Posterior cingulate gyrus (tissue), 11 donors: ENCODE results near the gene ERMP1.
A peak's percentile ranks its signal among the peaks of the same experiment; 100 is the strongest.
"Not testable (repeated sequence)": the region's sequence is repeated elsewhere in the genome, so short reads cannot be mapped to it uniquely, and the experiment has no call there.

Experiments
- DNase-seq, 10 donors: peaks; one replicate each; pipeline versions ENCODE4 v3.0.0 to v3.0.0-alpha.2; 2020 to 2021; ENCODE audit warnings: mixed read lengths in 3 of 10
- intact Hi-C: fragments of 100-400 bp; cut with DNase I; formaldehyde crosslinking; loops from one replicate; pipeline ENCODE4 v1.15.1; 2023

Gene ERMP1, protein sequence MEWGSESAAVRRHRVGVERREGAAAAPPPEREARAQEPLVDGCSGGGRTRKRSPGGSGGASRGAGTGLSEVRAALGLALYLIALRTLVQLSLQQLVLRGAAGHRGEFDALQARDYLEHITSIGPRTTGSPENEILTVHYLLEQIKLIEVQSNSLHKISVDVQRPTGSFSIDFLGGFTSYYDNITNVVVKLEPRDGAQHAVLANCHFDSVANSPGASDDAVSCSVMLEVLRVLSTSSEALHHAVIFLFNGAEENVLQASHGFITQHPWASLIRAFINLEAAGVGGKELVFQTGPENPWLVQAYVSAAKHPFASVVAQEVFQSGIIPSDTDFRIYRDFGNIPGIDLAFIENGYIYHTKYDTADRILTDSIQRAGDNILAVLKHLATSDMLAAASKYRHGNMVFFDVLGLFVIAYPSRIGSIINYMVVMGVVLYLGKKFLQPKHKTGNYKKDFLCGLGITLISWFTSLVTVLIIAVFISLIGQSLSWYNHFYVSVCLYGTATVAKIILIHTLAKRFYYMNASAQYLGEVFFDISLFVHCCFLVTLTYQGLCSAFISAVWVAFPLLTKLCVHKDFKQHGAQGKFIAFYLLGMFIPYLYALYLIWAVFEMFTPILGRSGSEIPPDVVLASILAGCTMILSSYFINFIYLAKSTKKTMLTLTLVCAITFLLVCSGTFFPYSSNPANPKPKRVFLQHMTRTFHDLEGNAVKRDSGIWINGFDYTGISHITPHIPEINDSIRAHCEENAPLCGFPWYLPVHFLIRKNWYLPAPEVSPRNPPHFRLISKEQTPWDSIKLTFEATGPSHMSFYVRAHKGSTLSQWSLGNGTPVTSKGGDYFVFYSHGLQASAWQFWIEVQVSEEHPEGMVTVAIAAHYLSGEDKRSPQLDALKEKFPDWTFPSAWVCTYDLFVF

DNA sequence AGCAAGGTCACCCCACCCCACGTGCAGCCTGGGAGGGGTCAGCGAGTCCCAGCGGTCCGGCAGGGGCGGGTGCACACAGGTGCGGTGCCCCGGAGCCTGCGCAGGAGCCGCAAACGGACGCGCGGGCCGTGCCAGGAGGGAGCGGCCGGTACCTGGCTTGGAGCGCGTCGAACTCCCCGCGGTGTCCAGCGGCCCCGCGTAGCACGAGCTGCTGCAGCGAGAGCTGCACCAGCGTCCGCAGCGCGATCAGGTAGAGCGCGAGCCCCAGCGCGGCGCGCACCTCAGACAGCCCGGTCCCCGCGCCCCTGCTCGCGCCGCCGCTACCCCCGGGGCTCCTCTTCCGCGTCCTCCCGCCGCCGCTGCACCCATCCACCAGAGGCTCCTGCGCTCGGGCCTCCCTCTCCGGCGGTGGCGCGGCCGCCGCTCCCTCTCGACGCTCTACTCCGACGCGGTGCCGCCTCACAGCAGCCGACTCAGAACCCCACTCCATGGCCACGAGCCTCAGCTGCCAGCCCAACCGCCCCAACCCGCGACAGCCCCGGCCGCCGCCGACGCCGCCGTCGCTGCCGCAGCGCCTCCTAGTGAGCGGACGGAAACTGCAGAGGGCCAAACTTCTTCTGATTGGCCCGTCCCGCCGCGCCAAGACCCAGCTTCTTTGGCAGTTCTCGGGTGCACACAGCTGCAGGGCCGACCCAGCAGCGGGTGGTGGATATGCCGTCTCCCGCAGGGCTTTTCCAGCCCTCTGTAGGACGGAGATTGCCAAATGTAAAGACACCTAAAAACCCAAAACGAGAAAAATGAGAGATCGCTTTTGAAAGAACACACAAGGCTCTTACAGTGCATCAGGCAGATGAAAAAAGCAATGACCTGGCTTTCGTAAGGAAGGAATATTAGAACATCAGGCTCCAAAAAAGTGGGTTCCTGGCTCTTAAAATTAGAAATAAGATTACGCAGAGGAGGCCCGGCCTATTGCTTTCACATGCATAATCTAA lies at the start of gene ERMP1:
Gene ERMP1, minus strand, starts transcription at position 580 of the 992 bp plus-strand sequence. Its CDS starts 90 bp downstream, at position 490.
- DNase-seq, result peak; percentile 85 to 99 (median 92)
- intact Hi-C loops, result loop anchor here (5.0 to 10.0 kb wide), 2 partner anchors 36 to 182 kb away; partner anchors contain the start of gene RANBP6

DNA sequence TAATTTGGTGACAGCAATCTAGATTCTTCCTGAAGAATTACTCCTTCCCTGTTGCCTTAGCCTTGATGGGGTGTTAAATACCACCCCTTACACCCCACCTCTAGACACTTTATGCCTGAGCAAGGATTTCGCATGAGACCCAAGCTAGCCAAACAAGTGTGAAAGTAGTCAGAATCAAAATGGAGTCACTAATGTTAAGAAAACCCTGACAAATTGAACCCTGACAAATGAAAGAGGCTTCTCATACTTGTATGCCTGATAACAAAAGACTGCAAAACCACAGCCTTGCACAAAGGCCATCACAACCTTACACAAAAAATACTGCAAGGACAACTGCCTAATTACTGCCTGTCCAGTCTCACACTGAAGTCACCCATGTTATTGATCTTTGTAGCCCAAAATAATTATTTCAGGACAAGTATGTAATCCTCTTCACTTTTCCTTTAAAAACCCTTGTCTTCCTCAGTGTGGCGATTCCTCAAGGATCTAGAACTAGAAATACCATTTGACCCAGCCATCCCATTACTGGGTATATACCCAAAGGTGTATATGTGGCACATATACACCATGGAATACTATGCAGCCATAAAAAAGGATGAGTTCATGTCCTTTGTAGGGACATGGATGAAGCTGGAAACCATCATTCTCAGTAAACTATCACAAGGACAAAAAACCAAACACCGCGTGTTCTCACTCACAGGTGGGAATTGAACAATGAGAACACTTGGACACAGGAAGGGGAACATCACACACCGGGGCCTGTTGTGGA lies 49.5 kb upstream of the ERMP1 start:
- DNase-seq, intact Hi-C loops: not testable (repeated sequence)

DNA sequence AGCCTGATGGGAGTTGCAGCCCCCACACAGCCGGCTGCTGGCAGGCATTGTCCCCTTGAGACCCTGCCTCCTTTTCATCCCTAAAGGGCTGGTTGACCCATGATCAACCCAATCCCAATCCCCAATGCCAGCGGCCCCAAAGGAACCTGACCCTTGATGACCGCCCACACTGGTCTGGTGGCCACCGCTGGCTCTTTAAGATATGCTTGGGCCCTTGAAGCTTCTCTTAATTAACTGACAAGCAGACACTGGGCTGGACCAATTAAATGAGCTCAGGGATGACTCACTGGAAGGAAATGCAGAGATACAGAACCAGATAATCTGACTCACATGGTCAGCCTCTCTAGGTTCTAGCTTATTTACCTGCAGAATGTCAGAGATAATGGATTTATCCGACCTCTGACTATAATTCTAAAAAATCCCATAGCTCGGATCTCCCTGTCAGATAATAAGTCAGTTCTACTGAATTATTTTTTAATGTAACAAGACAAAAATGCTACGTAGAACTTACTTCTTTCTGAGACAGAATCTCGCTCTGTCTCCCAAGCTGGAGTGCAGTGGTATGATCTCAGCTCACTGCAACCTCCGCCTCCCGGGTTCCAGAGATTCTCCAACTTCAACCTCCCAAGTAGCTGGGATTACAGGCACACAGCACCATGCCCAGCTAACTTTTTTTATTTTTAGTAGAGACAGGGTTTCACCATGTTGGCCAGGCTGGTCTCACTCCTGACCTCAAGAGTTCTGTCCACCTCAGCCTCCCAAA lies 46.7 kb upstream of the ERMP1 start:
- intact Hi-C loops, result no loop called here
- no peak for DNase-seq

DNA sequence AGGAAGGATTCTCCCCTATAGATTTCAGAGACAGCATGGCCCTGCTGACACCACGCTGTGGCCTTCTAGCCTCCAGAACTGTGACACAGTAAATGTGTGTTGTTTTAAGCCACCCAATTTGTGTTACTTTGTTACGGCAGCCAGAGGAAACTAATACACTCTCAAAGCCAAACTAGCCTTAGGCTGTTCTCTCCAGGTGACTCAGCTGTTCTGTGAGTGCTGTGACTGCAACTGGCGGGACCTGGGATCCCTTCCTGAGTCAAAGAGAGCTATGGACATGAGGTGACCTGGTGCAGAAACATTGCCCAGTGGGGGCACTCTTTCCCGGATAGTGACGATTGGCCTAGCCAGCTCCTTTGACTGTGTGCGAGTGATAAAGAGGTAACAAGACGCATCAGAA lies 43.8 kb upstream of the ERMP1 start:
- intact Hi-C loops, result no loop called here

DNA sequence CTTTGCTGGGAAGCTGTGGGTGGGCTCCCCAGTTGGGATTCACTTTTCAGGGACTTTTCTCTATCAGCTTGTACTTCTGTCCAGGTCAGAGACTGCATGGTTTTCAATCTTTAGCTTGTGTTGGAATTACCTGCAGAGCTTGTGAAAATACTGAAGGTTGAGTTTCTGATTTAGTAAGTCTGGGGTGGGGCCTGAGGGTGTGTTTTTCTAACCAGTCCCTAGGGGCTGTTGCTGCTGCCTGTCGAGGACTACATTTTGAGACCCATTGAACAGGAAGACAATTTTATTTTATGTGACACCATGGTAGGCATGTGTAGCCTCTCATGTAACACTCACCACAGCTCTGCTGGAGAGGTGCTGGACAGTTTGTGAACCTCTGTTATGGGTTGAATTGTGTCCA lies 43.1 kb upstream of the ERMP1 start:
- intact Hi-C loops, result no loop called here
- no peak for DNase-seq

More for the DNA sequence above, 43.8 kb upstream of the ERMP1 start:
- no peak for DNase-seq

DNA sequence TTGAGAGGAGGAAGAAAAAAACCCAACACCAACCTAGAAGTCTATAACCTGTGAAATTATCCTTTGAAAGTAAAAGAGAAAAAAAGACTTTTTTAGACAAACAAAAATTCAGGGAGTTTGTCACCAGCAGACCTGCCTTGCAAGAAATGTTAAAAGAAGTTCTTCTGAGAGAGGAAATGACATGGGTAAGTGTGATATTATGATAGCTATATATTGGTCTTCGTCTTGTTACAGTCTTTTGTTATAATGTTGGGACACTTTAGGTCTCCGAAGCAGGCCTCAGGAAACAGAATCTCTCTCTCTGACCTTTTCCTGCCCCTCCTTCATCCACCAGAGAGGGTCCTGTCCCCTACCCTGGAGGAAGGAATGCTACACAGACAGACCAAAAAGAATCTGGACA lies 41.1 kb upstream of the ERMP1 start:
- intact Hi-C loops, result no loop called here
- no peak for DNase-seq

DNA sequence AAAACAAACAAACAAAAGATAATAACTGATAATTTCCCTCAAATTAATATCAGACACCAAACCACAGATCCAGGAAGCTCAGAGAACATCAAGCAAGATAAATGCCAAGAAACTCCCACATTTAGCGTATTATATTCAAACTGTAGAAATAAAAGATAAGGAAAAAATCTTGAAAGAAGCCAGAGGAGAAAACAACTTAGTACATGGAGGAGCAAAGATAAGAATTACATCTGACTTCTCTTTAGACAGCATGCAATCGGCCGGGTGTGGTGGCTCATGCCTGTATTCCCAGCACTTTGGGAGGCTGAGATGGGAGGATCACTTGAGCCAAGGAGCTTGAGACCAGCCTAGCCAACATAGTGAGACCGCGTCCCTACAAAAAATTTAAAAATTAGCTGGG lies 40.5 kb upstream of the ERMP1 start:
- intact Hi-C loops, result no loop called here
- no peak for DNase-seq

DNA sequence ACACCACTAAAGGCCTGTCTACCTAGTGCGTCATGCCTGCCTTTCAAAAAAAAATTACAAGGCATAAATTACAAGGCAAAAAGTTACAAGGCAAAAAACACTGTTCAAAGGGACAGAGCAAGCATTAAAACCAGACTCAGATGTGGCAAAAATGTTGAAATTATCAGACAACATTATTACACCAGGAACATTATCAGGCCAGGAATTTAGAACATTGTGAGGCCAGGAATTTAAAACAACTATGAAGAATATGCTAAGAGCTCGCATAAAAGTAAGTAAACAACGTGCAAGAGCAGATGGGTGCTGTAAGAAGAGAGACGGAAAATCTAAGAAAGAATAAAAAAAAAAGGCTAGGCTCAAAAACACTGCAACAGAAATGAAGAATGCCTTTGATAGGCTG lies 39.6 kb upstream of the ERMP1 start:
- DNase-seq, result no peak
- intact Hi-C loops, result no loop called here

DNA sequence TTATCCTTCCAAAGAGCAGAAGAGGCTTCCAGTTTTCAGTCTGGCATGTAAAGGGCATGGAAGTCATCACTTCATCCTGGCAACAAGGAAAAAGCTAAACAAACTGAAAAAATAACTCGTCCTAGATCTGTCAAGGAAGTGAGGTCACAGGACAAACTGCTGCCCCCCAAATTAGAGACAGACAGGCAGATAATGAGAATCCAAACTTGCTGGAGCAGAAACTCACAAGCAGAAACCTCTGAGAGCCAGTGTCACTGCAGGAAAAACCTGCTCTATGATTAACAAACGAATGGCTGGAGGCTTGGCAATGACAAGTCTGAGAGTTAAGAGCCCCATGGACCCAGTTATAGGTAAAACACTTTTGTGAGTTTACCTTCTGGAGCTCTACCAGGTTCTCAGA lies 38.9 kb upstream of the ERMP1 start:
- intact Hi-C loops, result no loop called here
- DNase-seq, result no peak

DNA sequence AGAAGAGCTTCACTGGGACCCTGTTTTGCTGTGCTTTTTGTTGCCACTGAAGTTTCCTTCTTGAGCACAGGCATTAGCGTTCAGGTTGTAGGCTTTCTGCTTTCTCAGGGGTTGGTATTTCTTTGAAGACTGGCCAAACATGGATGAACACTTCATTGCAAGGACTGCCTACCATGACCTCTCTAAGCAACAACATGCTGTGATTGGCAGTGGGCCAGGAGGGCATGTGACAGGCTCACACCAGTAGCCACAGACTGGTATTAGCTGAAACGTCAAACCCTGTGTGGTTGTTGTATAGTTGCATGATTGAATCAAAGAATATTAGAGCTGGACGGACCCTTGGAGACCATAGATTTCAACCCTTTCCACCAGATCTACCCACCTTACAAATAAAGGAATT lies 37.8 kb upstream of the ERMP1 start:
- intact Hi-C loops, result no loop called here
- peak in 1 of 10 donors; percentile 27 for DNase-seq

DNA sequence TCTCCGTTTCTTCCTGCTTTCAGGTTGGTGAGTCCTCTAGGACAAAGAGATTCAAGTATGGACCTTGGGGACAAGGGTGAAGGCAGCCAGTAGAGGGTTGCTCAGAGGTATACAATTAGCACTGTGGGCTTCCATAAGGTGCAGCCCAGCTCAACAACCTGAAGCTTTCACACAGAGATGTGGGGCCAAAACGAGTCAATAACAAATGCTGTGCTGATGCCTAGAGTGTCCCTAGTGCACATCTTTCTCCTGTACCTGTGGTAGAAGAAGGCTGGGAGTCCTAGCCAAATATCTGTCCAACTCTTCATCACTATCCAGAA lies 37.1 kb upstream of the ERMP1 start:
- no peak for DNase-seq
- intact Hi-C loops, result no loop called here

DNA sequence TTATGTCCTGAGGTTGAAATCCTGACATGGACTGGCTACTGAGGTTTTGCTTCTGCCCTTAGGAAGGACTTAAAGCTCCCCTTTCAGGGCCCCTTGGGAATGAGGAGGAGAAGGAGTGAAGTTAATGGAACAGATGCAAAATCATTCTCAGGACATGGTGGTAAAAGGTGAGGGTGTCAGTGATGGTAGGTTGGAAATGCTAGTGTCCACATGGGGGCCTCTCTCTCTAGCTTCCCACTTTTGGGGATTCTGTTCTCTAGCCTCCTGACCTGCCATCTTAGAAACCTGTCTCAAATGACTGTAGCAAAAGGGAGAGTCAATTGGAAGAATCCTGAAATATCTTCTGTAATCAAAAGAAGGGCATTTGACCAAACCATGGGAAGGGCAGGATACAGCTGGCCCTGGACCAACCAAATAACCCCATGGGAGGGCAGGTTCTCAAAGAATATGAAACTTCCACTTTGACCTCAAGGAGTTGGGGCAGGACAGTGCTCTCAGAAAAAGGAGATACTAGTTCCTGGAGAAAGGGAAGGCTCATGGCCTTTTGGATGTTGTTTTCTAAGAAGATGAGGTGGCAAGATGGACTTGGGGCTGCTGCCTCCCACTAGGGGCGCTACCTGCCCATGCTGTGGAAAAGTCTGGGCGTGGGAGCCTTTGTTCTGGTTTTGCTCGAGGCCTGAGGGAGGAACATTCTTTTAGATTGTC lies 36.5 kb upstream of the ERMP1 start:
- intact Hi-C loops, result no loop called here
- no peak for DNase-seq

DNA sequence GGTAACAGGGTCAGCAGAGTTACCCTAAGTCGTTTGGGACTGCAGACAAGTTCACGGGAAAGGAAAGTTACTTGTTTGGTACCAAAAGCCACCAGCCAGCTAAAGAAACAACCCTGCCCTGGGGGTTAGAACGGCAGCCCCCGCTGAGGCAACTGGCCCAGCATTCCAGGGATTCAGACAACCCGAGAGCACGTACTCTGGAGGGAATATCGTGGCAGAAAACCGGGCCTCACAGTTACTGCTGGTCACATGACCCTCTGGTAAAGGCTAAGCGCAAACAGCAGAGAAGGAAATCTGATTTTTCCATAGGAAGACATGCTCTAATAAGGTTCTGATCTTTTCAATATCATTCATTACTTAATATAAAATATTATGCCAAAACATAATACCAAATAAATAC lies 35.3 kb upstream of the ERMP1 start:
- no peak for DNase-seq
- intact Hi-C loops, result no loop called here

DNA sequence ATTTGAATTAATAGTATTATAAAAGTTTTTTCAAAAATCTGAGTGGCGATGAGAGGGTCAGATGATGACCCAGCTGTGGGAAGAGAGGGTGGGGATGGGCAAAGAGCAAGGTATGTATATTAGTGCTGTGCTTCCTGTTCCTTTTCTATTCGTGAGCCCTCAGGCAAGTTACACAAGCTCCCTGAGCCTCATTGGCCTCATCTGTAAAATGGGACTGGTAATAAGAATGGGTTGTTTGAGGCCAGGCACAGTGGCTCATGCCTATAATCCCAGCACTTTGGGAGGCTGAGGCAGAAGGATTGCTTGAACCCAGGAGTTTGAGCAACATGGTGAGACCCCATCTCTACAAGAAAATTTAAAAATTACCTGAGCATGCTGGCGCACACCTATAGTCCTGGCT lies 33.8 kb upstream of the ERMP1 start:
- DNase-seq, result no peak
- intact Hi-C loops, result no loop called here

DNA sequence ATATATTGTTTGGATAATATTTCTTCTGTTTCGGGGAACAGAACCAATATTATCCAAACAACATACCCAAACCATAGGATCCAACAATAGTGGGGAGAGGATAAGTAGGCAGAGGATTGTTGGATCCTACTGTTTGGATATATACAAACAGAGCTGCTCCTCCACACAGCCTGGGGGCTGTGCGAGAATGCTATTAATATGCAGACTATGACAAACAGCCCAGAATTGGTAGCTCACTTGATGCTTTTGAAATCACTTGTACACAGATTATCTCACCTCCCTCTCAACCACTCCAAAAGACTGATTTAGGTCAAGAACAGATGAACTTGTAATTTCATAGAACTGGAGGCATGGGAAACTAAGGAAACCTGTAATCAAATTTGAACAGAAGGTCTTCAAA lies 33.4 kb upstream of the ERMP1 start:
- no peak for DNase-seq
- intact Hi-C loops, result no loop called here

DNA sequence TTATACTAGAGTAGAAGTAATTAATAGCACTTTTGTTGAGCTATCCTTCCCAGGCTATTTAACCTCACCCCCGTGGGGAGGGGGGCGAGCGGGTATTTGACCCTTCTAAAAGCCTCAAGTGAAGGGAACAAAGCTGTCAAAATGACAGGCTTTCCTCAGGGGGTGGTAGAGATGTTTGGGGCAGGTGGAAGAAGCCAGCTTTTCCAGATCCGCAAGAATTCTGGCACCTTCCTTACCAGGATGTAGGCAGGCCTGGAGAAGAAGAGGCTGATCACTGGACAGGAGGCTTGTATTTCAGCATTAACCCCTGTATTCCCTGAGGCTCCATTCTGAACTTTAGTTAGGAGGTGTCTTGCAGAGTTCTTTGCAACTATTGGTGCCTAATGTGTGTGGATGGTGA lies 31.5 kb upstream of the ERMP1 start:
- intact Hi-C loops, result no loop called here
- no peak for DNase-seq

DNA sequence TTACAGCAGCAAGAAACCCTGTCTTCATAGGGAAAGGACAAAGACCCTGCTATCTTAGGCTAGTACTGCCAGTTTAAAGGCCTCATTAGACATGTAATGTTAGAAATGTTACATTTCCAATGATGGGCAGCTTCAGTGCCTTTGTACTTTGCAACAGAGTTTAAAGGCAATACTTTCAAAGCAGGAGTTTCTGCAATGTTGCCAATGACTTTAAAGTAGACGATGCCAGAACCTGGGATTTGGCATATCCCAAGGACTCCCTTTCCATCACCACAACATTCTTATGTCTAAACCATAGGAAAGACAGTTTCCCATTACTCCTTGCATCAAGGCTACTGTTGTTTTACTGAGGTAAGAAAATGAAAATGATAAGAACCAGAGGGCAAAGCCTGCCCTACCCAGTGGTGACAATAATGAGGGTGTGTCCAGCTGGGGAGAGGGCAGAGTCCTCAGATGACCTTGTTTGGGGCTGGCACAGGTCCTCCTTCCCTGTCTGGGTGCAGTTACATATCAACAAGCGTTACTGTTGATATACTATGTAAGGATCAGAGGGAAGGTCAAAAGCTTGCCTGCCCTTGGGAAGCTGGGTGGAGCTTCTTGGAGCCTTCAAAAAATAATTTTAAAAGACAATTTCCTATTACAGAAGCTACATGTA lies 30.3 kb upstream of the ERMP1 start:
- DNase-seq, result no peak
- intact Hi-C loops, result no loop called here

DNA sequence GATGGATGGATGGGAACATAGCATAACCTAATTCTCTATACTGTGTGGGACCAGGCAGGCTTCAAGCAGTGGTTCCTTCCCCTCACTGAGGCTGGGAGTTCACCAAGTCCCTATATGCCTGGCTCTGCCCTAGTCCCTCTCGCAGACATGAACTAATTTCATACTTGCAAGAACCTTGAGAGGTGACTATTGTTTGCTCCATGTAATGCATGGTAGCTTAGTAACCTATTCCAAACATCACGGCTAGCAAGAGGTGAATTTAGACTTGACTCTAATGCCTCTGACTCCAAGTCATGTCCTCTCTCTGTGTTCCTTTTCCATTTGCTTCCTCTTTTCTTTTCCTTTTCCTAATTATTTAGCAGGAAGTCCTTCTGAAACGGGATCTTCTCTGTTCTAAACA lies 25.9 kb upstream of the ERMP1 start:
- intact Hi-C loops, result no loop called here
- DNase-seq, result no peak
